HG03066 (cell line): Measurements from ENCODE around the gene F12.
"Not testable (repeated sequence)": the region's sequence is repeated elsewhere in the genome, so short reads cannot be mapped to it uniquely, and the experiment has no call there.

Experiments
- ATAC-seq: cut with Tn5 transposase; IDR thresholded peaks from one replicate; pipeline ENCODE4 v1.9.1; 2021; ENCODE audit warnings: low read depth; ENCODE audit not compliant: unreplicated experiment

F12 gene

GRCh38 chr5:177420472-177420871, 11.1 kb upstream of the F12 start:
- ATAC-seq: not testable (repeated sequence)

- no peak for ATAC-seq
Measured at GRCh38 chr5:177419046-177419445, 9.7 kb upstream of the F12 start.

- not testable (repeated sequence) for ATAC-seq
Measured at GRCh38 chr5:177417081-177417480, 7.7 kb upstream of the F12 start.

GRCh38 chr5:177414481-177414880, 5.1 kb upstream of the F12 start:
- ATAC-seq: no peak

GRCh38 chr5:177412603-177413233, 3.4 kb upstream of the F12 start:
- peak; percentile 70 for ATAC-seq

GRCh38 chr5:177410575-177410974, 1.2 kb upstream of the F12 start:
- no peak for ATAC-seq

GRCh38 chr5:177405805-177406204, 3.6 kb downstream of the F12 start:
- no peak for ATAC-seq

- no peak for ATAC-seq
Measured at GRCh38 chr5:177405312-177405711, 4.1 kb downstream of the F12 start.

GRCh38 chr5:177404641-177405179, 4.7 kb downstream of the F12 start:
- no peak for ATAC-seq

- ATAC-seq: peak; percentile 84
Measured at GRCh38 chr5:177403792-177404640, 5.3 kb downstream of the F12 start.

GRCh38 chr5:177403102-177403791, 6.1 kb downstream of the F12 start:
- ATAC-seq: peak; percentile 23

- ATAC-seq: no peak
Measured at GRCh38 chr5:177402271-177403043, 6.9 kb downstream of the F12 start.

GRCh38 chr5:177399997-177400868, 9.1 kb downstream of the F12 start, which contains the start of gene PFN3:
Gene PFN3 (minus strand): TSS chr5:177400661. CDS start chr5:177400576, 85 bp downstream.
- ATAC-seq: no peak

- no peak for ATAC-seq
Measured at GRCh38 chr5:177397875-177398390, 11.4 kb downstream of the F12 start.

- ATAC-seq: no peak
Measured at GRCh38 chr5:177396807-177397206, 12.6 kb downstream of the F12 start.

- no peak for ATAC-seq
Measured at GRCh38 chr5:177396078-177396477, 13.3 kb downstream of the F12 start.

GRCh38 chr5:177393990-177394389, 15.4 kb downstream of the F12 start:
- no peak for ATAC-seq

GRCh38 chr5:177393206-177393765, 16.1 kb downstream of the F12 start:
- ATAC-seq: no peak

GRCh38 chr5:177392765-177393164, 16.6 kb downstream of the F12 start:
- ATAC-seq: no peak
